ENCODE measurements around the gene KCNQ1. TPM values are rescaled to one million over a fixed set of nuclear protein-coding genes. Genes with fewer than 3 reads are reported as not detected.

KCNQ1 gene
- total and polyA plus RNA-seq, 4 donors = 15.4 to 41.7 (median 26.2) TPM

- DNase-seq = peak in 1 of 3 donors; percentile 10
- H3K36me3 ChIP-seq (ENCODE audit: control insufficient read depth in 4 of 4, insufficient read depth in 4 of 4, low read length in 4 of 4) = no peaks in the 10 kb centered on the region
- no peak overlapping the region for H3K27ac ChIP-seq (ENCODE audit: low read depth in 1 of 2, low read length in 1 of 2)
- no peak for TF ChIP-seq CTCF (IDR thresholded peaks at IDR 0.05; ENCODE audit: control extremely low read depth, extremely low read depth)
- no peak overlapping the region for H3K4me3 ChIP-seq
- H3K9me3 ChIP-seq (ENCODE audit: control insufficient read depth in 4 of 4, insufficient read depth in 3 of 4, low read length in 3 of 4) = peaks cover 0 to 4% (median 1%) of the 10 kb centered on the region in 4 donors
- peaks cover under 1 to 35% (median 14%) of the 10 kb centered on the region in 5 donors for H3K4me1 ChIP-seq (ENCODE audit: control insufficient read depth in 5 of 5, insufficient read depth in 5 of 5, low read length in 5 of 5)
- no peak for ATAC-seq (ENCODE audit: insufficient read depth, low FRiP score)
- WGBS, 2 donors = 87 to 90% methylated on average over 17 to 18 of the region's 18 CpGs
- no peaks in the 10 kb centered on the region for H3K27me3 ChIP-seq (ENCODE audit: control insufficient read depth in 3 of 3, insufficient read depth in 3 of 3, low read length in 2 of 3)
- no peak overlapping the region for H3K9ac ChIP-seq (ENCODE audit: insufficient read depth in 1 of 2, low read length in 2 of 2)
These were observed 357.8 kb downstream of the KCNQ1 start for GRCh38 chr11:2802389-2803185.

- no peak overlapping the region for H3K9ac ChIP-seq (ENCODE audit: insufficient read depth in 1 of 2, low read length in 2 of 2)
- H3K36me3 ChIP-seq (ENCODE audit: control insufficient read depth in 4 of 4, insufficient read depth in 4 of 4, low read length in 4 of 4) = no peaks in the 10 kb centered on the region
- peak in 1 of 3 donors; percentile 11 for DNase-seq
- no peak overlapping the region for H3K4me3 ChIP-seq
- no peak for ATAC-seq (ENCODE audit: insufficient read depth, low FRiP score)
- no peaks in the 10 kb centered on the region for H3K27me3 ChIP-seq (ENCODE audit: control insufficient read depth in 3 of 3, insufficient read depth in 3 of 3, low read length in 2 of 3)
- H3K27ac ChIP-seq (ENCODE audit: low read depth in 1 of 2, low read length in 1 of 2) = no peak overlapping the region
- H3K9me3 ChIP-seq (ENCODE audit: control insufficient read depth in 4 of 4, insufficient read depth in 3 of 4, low read length in 3 of 4) = peaks cover 0 to 4% (median 1%) of the 10 kb centered on the region in 4 donors
- WGBS, 2 donors = 84 to 91% methylated on average over 20 of the region's 20 CpGs
- peaks cover 5 to 41% (median 20%) of the 10 kb centered on the region in 5 donors for H3K4me1 ChIP-seq (ENCODE audit: control insufficient read depth in 5 of 5, insufficient read depth in 5 of 5, low read length in 5 of 5)
- no peak for TF ChIP-seq CTCF (IDR thresholded peaks at IDR 0.05; ENCODE audit: control extremely low read depth, extremely low read depth)
These were observed 358.6 kb downstream of the KCNQ1 start for GRCh38 chr11:2803186-2804091.

GRCh38 chr11:2804189-2804588 is 359.4 kb downstream of the KCNQ1 start:
- H3K36me3 ChIP-seq (ENCODE audit: control insufficient read depth in 4 of 4, insufficient read depth in 4 of 4, low read length in 4 of 4) = no peaks in the 10 kb centered on the region
- H3K27me3 ChIP-seq (ENCODE audit: control insufficient read depth in 3 of 3, insufficient read depth in 3 of 3, low read length in 2 of 3) = no peaks in the 10 kb centered on the region
- DNase-seq = no peak
- H3K9ac ChIP-seq (ENCODE audit: insufficient read depth in 1 of 2, low read length in 2 of 2) = no peak overlapping the region
- H3K9me3 ChIP-seq (ENCODE audit: control insufficient read depth in 4 of 4, insufficient read depth in 3 of 4, low read length in 3 of 4) = peaks cover 0 to 4% (median 1%) of the 10 kb centered on the region in 4 donors
- 92 to 93% methylated on average over 10 of the region's 10 CpGs for WGBS, 2 donors
- no peak overlapping the region for H3K27ac ChIP-seq (ENCODE audit: low read depth in 1 of 2, low read length in 1 of 2)
- H3K4me1 ChIP-seq (ENCODE audit: control insufficient read depth in 5 of 5, insufficient read depth in 5 of 5, low read length in 5 of 5) = peaks cover 5 to 41% (median 20%) of the 10 kb centered on the region in 5 donors
- H3K4me3 ChIP-seq = no peak overlapping the region
- no peak for TF ChIP-seq CTCF (IDR thresholded peaks at IDR 0.05; ENCODE audit: control extremely low read depth, extremely low read depth)
- ATAC-seq (ENCODE audit: insufficient read depth, low FRiP score) = no peak
